Activated naive CD4-positive, alpha-beta T cell treated with anti-CD3 and anti-CD28 coated beads, Interleukin-2, amount 50 U/mL, for 72 hours (primary cell): ENCODE measurements around the gene PRLH. TPM values are rescaled to one million over a fixed set of nuclear protein-coding genes. Genes with fewer than 3 reads are reported as not detected.

Experiments
- ATAC-seq, 2 donors: fragments of 150-1000 bp; cut with Tn5 transposase; 2 replicates each; pipeline ENCODE4 v1.10.0; 2021; ENCODE audit warnings: mild to moderate bottlenecking in 2 of 2, moderate library complexity in 2 of 2
- DNase-seq, 2 donors: peaks; one replicate each; pipeline ENCODE4 v3.0.0; 2021 to 2022; ENCODE audit warnings: low spot score in 2 of 2
- H3K27ac Mint-ChIP-seq, 2 donors: one replicate each; pipeline ENCODE4 v1.8.0; 2022; ENCODE audit warnings: mild to moderate bottlenecking in 2 of 2, mixed read lengths in 2 of 2
- H3K36me3 Mint-ChIP-seq, 2 donors: one replicate each; pipeline ENCODE4 v1.8.0; 2022; ENCODE audit warnings: mixed read lengths in 2 of 2
- H3K9me3 Mint-ChIP-seq, 2 donors: one replicate each; pipeline ENCODE4 v1.8.0; 2022; ENCODE audit warnings: mixed read lengths in 2 of 2
- total RNA-seq, 2 donors: library from RNA; stranded (reverse); gene quantifications; one replicate each; pipeline ENCODE4 v1.2.3, GENCODE V29; 2022

The PRLH gene
- total RNA-seq, 2 donors from 2014 or later, result not detected

GRCh38 chr2:237572021-237572741, 5.8 kb downstream of the PRLH start:
- no peak overlapping the region for H3K27ac Mint-ChIP-seq
- H3K36me3 Mint-ChIP-seq, result no peaks in the 10 kb centered on the region
- DNase-seq (peak; percentile 77 to 95), ATAC-seq (peak; percentile 98 to 99)
- no peaks in the 10 kb centered on the region for H3K9me3 Mint-ChIP-seq

GRCh38 chr2:237572742-237573101, 6.3 kb downstream of the PRLH start:
- Mint-ChIP-seq H3K9me3 (no peaks in the 10 kb centered on the region), H3K36me3 (no peaks in the 10 kb centered on the region), H3K27ac (no peak overlapping the region)
- DNase-seq (no peak), ATAC-seq (no peak)

GRCh38 chr2:237573721-237574415, 7.5 kb downstream of the PRLH start:
- DNase-seq (no peak), ATAC-seq (no peak)
- no peaks in the 10 kb centered on the region for H3K9me3 Mint-ChIP-seq
- H3K36me3 Mint-ChIP-seq, result no peaks in the 10 kb centered on the region
- no peak overlapping the region for H3K27ac Mint-ChIP-seq

- Mint-ChIP-seq H3K36me3 (no peaks in the 10 kb centered on the region), H3K27ac (no peak overlapping the region), H3K9me3 (no peaks in the 10 kb centered on the region)
- ATAC-seq (no peak), DNase-seq (no peak)
These were observed 8.1 kb downstream of the PRLH start for GRCh38 chr2:237574467-237574866.

GRCh38 chr2:237574894-237575868, 8.8 kb downstream of the PRLH start:
- H3K36me3 Mint-ChIP-seq, result no peaks in the 10 kb centered on the region
- DNase-seq, result no peak
- ATAC-seq, result no peak
- H3K9me3 Mint-ChIP-seq, result no peaks in the 10 kb centered on the region
- H3K27ac Mint-ChIP-seq, result no peak overlapping the region

- ATAC-seq (no peak), DNase-seq (no peak)
- H3K27ac Mint-ChIP-seq, result no peak overlapping the region
- H3K36me3 Mint-ChIP-seq, result no peaks in the 10 kb centered on the region
- no peaks in the 10 kb centered on the region for H3K9me3 Mint-ChIP-seq
These were observed 9.8 kb downstream of the PRLH start for GRCh38 chr2:237575869-237576862.

GRCh38 chr2:237576974-237577373, 10.6 kb downstream of the PRLH start:
- DNase-seq, result no peak
- ATAC-seq, result no peak
- Mint-ChIP-seq H3K9me3 (no peaks in the 10 kb centered on the region), H3K36me3 (no peaks in the 10 kb centered on the region), H3K27ac (no peak overlapping the region)

GRCh38 chr2:237577458-237577857, 11.1 kb downstream of the PRLH start:
- H3K9me3 Mint-ChIP-seq, result no peaks in the 10 kb centered on the region
- ATAC-seq, result no peak
- no peak overlapping the region for H3K27ac Mint-ChIP-seq
- DNase-seq, result no peak
- H3K36me3 Mint-ChIP-seq, result no peaks in the 10 kb centered on the region

GRCh38 chr2:237577956-237578870, 11.8 kb downstream of the PRLH start:
- DNase-seq (no peak), ATAC-seq (no peak)
- no peaks in the 10 kb centered on the region for H3K9me3 Mint-ChIP-seq
- no peak overlapping the region for H3K27ac Mint-ChIP-seq
- no peaks in the 10 kb centered on the region for H3K36me3 Mint-ChIP-seq

- Mint-ChIP-seq H3K27ac (peak overlapping the region in 1 of 2 donors; percentile 36), H3K36me3 (no peaks in the 10 kb centered on the region), H3K9me3 (no peaks in the 10 kb centered on the region)
- DNase-seq (no peak), ATAC-seq (no peak)
These were observed 15.0 kb downstream of the PRLH start for GRCh38 chr2:237581326-237581725.

- H3K27ac Mint-ChIP-seq, result peak overlapping the region in 1 of 2 donors; percentile 68
- peak in 1 of 2 donors; percentile 48 for DNase-seq
- H3K9me3 Mint-ChIP-seq, result no peaks in the 10 kb centered on the region
- no peaks in the 10 kb centered on the region for H3K36me3 Mint-ChIP-seq
- peak; percentile 95 to 97 for ATAC-seq
These were observed 15.7 kb downstream of the PRLH start for GRCh38 chr2:237581751-237582746.

- DNase-seq, result no peak
- Mint-ChIP-seq H3K27ac (peak overlapping the region in 1 of 2 donors; percentile 32), H3K9me3 (no peaks in the 10 kb centered on the region), H3K36me3 (no peaks in the 10 kb centered on the region)
- no peak for ATAC-seq
These were observed 17.3 kb downstream of the PRLH start for GRCh38 chr2:237583385-237584295.

GRCh38 chr2:237585590-237586221, 19.3 kb downstream of the PRLH start:
- no peak overlapping the region for H3K27ac Mint-ChIP-seq
- H3K36me3 Mint-ChIP-seq, result no peaks in the 10 kb centered on the region
- no peaks in the 10 kb centered on the region for H3K9me3 Mint-ChIP-seq
- no peak for DNase-seq
- ATAC-seq, result no peak
